MV-4-11 (cell line): Measurements from ENCODE around the gene KCNK7.
"Not testable (repeated sequence)": the region's sequence is repeated elsewhere in the genome, so short reads cannot be mapped to it uniquely, and the experiment has no call there.

ENCODE experiments used
- DNase-seq: peaks from one replicate; lab custom pipeline; 2025; lab: John Stamatoyannopoulos, UW

Gene KCNK7

DNA sequence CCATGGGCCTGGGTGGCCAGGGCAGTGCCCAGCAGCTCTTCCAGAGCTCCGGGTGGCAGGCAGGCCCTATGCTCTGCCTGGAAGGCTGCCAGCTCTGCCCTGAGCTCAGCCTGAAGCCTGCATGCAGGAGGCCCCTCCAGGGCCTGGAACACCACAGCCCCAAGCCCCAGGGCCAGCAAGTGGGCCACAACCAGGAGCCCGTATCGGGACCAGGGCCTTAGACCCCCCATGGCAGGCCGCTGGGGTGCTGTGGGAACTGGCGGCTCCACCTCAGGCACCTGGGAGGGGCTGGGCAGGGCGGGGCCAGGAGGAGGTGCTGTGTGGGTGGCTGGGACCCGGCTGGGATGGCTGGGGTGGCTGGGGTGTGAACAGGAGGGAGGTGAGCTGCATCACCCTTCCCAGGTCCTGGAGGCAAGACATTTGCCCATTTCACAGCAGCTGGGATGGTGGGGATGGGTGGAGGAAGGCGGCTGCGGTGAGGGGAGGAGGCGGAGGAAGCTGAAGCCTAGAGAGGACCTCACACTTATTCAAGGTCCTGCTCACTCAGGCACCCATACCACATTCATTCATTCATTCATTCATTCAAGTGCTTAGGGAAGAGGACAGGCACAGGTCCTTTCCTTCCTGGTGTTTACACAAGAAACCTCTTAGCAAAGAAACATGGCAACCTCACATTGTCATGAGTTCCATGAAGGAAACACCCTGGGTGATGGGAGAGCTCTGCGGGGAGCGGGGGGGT is at the start of gene KCNK7:
Gene KCNK7 (minus strand): TSS at position 258 of the 739 bp plus-strand sequence. CDS start 28 bp downstream, at position 230.
- no peak for DNase-seq

DNA sequence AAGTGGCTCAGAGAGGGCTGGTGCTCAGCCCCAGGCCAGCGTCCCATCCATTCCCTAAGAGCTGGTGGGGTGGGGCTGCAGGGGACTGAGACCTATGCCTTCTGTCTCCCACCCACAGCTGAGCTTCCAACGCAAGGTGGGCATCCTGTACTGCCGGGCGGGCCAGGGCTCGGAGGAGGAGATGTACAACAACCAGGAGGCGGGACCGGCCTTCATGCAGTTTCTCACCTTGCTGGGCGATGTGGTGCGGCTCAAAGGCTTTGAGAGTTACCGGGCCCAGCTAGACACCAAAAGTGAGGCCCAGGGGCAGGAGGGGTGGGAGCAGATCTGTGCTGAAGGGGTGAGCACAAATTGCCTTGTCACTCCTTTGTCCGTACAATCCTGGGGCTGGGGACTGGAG is 49.2 kb upstream of the KCNK7 start:
- DNase-seq, result no peak

DNA sequence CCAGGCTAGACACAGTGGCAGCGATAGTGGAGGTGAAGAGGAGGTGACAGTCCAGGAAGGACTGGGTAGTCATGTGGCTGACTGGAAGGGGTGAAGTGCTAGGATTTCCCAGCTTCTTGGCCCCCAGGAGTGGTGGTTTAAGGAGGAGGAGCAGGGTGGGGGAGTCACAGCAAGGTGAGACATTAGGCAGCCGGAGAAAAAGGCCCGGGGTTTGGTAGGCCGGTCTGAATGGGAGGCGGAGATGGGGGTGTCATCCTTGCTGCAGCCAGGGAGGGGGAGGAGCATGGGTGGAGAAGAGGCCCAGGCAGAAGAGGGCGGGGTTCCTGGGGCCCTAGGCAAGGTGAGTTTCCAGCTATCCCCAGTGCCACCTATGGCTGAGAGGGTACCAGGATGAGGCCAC is 48.4 kb upstream of the KCNK7 start:
- no peak for DNase-seq

GRCh38 chr11:65642014-65642671 is 46.5 kb upstream of the KCNK7 start:
- DNase-seq, result no peak

GRCh38 chr11:65641297-65642013 is 45.9 kb upstream of the KCNK7 start:
- no peak for DNase-seq

DNA sequence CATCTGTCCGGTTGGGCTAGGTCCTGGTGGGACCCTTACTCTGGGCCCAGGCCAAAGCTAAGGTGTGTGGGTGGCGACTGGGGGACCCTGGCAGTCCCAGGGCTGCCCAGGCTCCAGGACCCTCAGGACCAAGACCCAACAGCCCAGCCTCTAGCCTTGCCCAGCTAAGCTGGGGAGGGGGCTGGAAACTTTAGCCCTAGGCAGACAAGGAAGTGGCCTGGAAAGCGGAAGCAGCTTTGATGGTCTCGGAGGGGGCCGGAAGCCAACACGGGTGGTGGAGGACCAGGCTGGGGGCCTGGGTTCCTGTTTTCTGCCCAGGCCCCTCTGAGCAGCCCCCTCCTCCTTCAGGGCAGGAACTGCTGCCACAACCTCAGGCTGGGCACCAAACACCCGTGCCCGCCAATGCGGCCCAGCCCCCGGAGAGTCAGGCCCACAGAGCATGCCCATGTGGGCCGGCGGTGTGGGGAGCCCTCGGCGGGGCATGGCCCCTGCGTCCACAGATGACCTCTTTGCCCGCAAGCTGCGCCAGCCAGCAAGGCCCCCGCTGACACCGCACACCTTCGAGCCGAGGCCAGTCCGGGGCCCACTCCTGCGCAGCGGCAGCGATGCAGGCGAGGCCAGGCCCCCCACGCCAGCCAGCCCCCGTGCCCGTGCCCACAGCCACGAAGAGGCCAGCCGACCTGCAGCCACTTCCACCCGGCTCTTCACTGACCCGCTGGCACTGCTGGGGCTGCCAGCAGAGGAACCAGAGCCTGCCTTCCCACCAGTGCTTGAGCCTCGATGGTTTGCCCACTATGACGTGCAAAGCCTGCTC is 45.1 kb upstream of the KCNK7 start:
- peak; percentile 88 for DNase-seq

- peak; percentile 69 for DNase-seq
These were observed 44.3 kb upstream of the KCNK7 start for GRCh38 chr11:65639623-65640482.

DNA sequence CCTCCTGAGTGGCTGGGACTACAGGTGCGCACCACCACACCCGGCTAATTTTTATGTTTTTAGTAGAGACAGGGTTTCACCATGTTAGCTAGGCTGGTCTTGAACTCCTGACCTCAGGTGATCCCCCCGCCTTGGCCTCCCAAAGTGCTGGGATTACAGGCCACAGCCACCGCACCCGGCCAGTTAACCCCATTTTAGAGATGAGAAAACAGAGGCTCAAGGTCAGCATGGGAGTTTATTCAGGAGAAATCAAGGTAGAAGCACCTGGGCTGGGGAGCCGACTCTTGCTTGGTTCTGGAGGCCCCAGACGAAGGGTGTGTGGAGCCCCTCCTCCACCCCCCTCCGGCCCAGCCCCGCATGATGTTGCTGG is 43.6 kb upstream of the KCNK7 start:
- not testable (repeated sequence) for DNase-seq

DNA sequence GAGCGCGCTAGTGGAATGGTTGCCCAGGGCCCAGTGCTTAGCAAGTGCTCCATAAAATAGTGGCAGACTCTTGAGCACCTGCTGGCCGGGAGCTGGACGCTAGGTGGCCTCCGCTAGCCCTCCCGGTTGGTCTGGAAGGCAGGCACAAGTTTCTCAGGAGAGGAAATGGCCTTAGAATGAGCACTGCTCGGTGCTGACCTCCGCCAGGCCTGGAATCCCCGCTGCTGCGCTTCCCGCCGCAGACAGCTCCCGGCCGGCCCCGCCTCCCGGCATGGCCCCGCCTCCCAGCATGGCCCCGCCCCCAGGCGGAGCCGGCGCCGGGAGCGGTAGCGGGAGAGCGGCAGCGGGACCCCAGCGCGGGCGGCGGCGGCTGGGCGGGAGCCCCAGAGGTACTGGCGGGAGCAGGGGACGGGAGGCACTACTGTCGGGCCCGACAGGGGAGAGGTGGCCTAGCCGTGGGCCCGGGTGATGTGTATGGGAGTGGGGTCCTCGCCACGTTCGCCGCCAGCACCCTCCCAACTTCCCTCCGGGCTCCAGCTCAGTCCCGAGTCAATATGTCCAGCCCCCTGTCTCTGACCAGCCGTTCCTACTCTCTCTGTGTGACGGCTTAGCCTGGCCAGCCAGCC is 42.3 kb upstream of the KCNK7 start, which contains the start of gene SIPA1:
Gene SIPA1 (plus strand): TSS at position 308 of the 626 bp plus-strand sequence. CDS start 2,821 bp downstream, outside the sequence.
- peak; percentile 73 for DNase-seq

- no peak for DNase-seq
These were observed 41.5 kb upstream of the KCNK7 start for GRCh38 chr11:65637032-65637557.

- DNase-seq, result no peak
These were observed 40.8 kb upstream of the KCNK7 start for GRCh38 chr11:65636108-65637031.

GRCh38 chr11:65634905-65635731 is 39.5 kb upstream of the KCNK7 start:
- no peak for DNase-seq

DNA sequence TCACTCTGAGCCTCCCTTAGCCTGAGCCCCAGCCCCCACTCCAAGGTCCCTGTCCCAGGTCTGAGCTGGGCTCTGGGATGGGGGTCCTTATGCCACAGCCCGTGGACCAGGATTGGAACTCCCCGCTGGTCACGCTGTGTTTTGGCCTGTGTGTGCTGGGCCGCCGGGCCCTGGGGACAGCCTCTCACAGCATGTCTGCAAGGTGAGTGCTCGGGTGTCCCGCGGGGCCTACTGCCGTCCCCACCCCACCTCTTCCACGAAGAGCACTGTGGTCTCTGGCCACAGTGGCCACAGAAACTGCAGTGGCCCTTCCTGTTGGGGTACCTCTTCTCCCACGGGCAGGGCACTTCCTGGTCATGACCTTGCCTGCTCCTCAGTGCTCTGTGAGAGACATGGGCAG is 38.8 kb upstream of the KCNK7 start:
- DNase-seq, result no peak

DNA sequence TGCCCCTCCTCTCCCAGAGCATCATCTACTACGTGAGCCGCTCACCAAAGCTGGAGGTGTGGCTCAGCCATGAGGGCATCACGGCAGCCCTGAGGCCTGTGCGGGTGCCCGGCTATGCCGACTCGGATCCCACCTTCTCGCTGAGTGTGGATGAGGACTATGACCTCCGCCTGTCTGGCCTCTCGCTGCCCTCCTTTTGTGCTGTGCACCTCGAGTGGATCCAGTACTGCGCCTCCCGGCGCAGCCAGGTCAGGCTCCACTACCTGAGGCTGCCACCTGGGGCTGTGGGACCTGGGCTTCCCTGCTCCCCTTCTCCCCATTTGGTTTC is 38.5 kb upstream of the KCNK7 start:
- DNase-seq, result no peak

DNA sequence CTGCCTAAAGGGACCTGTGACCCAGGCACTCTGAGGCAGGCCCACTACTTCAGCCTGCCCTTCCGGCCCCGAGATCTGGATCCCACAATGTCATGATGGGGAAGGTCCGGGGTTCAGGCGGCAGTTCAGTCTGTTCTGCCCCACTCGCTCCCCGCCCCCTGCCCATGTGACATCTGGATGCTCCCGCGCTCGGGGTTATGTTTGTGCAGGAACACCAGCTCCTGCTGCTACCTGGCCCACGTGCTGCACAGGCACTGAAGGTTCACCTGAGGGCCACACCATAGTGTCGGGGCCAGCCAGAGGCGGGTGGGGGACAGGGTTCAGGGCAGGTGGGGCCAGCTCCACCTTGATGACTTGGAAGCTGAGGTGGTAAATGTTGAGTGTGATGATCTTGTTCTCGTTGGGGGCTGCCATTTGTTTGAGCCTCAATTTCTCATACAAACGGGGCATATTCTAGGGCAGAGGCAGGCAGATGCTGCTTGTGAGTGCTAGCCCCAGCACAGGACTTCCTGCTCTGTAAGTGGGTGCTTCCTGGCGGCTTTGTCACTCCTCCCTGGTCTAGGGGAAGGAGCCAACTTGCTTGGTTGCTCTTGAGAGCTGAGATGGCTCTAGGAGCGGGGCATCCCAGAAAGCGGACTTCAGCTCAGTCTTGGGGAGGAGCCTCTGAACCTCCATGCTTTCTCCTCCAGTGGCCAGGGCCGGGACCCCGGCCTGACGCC is 37.9 kb upstream of the KCNK7 start:
- DNase-seq, result no peak

GRCh38 chr11:65630215-65630614 is 34.6 kb upstream of the KCNK7 start:
- DNase-seq, result no peak

DNA sequence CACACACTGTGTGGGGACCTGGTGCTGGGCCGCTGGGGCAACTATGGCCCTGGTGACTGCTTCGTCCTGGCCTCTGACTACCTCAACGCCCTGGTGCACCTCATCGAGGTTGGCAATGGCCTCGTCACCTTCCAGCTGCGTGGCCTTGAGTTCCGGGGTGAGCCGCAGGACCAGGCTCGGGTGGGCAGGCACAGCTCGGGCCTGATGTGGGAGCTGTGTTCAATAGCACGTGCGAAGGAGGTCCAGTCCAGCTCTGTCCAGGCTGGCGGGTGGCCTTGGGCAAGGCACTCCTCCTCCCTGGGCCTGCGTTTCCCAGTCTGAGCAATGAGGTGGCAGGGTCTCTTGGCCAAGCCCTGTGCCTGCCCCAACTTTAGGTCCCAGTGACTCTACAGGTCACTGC is 34.0 kb upstream of the KCNK7 start:
- no peak for DNase-seq

DNA sequence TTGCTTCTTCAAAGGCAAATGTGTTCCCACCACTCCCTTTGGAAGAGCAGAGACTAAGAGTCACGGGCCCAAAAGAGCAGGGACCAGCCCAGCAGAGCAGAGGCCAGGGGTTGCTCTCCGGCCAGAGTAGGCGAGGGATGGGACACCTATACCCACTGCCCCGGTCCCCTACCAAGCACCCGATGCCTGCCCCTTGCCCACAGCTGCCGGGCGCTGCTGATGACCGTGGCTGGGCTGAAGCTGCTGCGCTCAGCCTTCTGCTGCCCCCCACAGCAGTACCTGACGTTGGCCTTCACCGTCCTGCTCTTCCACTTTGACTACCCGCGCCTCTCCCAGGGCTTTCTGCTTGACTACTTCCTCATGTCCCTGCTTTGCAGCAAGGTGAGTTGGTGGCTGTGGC is 31.6 kb upstream of the KCNK7 start:
- DNase-seq, result no peak
